H1 (cell line): ENCODE results near the gene MAML3.

Experiments
- POLR2A ChIP-seq, 2 experiments: IDR thresholded peaks; 1 replicate in 1 of 2; 2 replicates in 1 of 2; pipeline ENCODE4 v1.6.1; 2011; ENCODE audit warnings: low read depth in 2 of 2, low read length in 2 of 2, mild to moderate bottlenecking in 2 of 2; ENCODE audit errors: control extremely low read depth in 1 of 2
- SAP30 ChIP-seq: fragments of 300-600 bp; sonication (generic); IDR thresholded peaks from 2 replicates; pipeline ENCODE4 v1.7.1; 2012; ENCODE audit warnings: low read length, moderate library complexity, mild to moderate bottlenecking, inconsistent platforms; ENCODE audit not compliant: insufficient read depth, insufficient replicate concordance
- TAF7 ChIP-seq: optimal IDR thresholded peaks from 2 replicates; pipeline ENCODE3; 2011; ENCODE audit warnings: low read depth, mild to moderate bottlenecking, inconsistent platforms, low read length, moderate library complexity, borderline replicate concordance

GRCh38 chr4:139938414-139938813, 215.6 kb downstream of the MAML3 start:
- TF ChIP-seq TAF7 (no peak), SAP30 (no peak), POLR2A (IDR thresholded peaks at IDR 0.05; ENCODE audit: control extremely low read depth in 1 of 2, low read depth in 2 of 2, low read length in 2 of 2) (no peak)
